ENCODE data around the gene ZNF888.

ZNF888 gene

GRCh38 chr19:52961981-52962380 lies 38.8 kb upstream of the ZNF888 start:
- no peak for TF ChIP-seq CTCF (IDR thresholded peaks at IDR 0.05)
- peak overlapping the region; percentile 57 for H3K4me2 ChIP-seq (ENCODE audit: low read length)

GRCh38 chr19:52959613-52960295 lies 36.5 kb upstream of the ZNF888 start:
- Histone ChIP-seq H3K4me2 (ENCODE audit: low read length) (no peak overlapping the region), H3K27me3 (ENCODE audit: control insufficient read depth, insufficient read depth, low read length) (no peaks in the 10 kb centered on the region), H3K9me3 (ENCODE audit: control insufficient read depth, low read length) (no peaks in the 10 kb centered on the region), H3K4me3 (ENCODE audit: low read depth, low read length) (no peak overlapping the region), H3K4me1 (no peaks in the 10 kb centered on the region), H3K9ac (no peak overlapping the region), H2AFZ (no peak overlapping the region), H3K27ac (no peak overlapping the region), H3K36me3 (ENCODE audit: control insufficient read depth, insufficient read depth, low read length) (no peaks in the 10 kb centered on the region), H3K79me2 (no peaks in the 10 kb centered on the region)
- no peak for TF ChIP-seq CTCF (IDR thresholded peaks at IDR 0.05)

More at GRCh38 chr19:52961981-52962380, 38.8 kb upstream of the ZNF888 start:
- H3K4me3 ChIP-seq (ENCODE audit: low read depth, low read length) = peak overlapping the region; percentile 81
- no peaks in the 10 kb centered on the region for H3K9me3 ChIP-seq (ENCODE audit: control insufficient read depth, low read length)
- peak overlapping the region; percentile 71 for H3K27ac ChIP-seq
- peak overlapping the region; percentile 76 for H2AFZ ChIP-seq
- H3K9ac ChIP-seq = no peak overlapping the region
- no peaks in the 10 kb centered on the region for H3K36me3 ChIP-seq (ENCODE audit: control insufficient read depth, insufficient read depth, low read length)
- no peaks in the 10 kb centered on the region for H3K79me2 ChIP-seq
- H3K27me3 ChIP-seq (ENCODE audit: control insufficient read depth, insufficient read depth, low read length) = no peaks in the 10 kb centered on the region
- H3K4me1 ChIP-seq = no peaks in the 10 kb centered on the region

- no peaks in the 10 kb centered on the region for H3K79me2 ChIP-seq
- no peak overlapping the region for H3K27ac ChIP-seq
- H3K36me3 ChIP-seq (ENCODE audit: control insufficient read depth, insufficient read depth, low read length) = no peaks in the 10 kb centered on the region
- H2AFZ ChIP-seq = no peak overlapping the region
- no peaks in the 10 kb centered on the region for H3K9me3 ChIP-seq (ENCODE audit: control insufficient read depth, low read length)
- no peaks in the 10 kb centered on the region for H3K27me3 ChIP-seq (ENCODE audit: control insufficient read depth, insufficient read depth, low read length)
- H3K4me1 ChIP-seq = no peaks in the 10 kb centered on the region
- H3K9ac ChIP-seq = no peak overlapping the region
- H3K4me2 ChIP-seq (ENCODE audit: low read length) = no peak overlapping the region
- no peak overlapping the region for H3K4me3 ChIP-seq (ENCODE audit: low read depth, low read length)
- TF ChIP-seq CTCF (IDR thresholded peaks at IDR 0.05) = no peak
Measured at GRCh38 chr19:52957591-52957990, 34.4 kb upstream of the ZNF888 start.

GRCh38 chr19:52956917-52957316 lies 33.7 kb upstream of the ZNF888 start:
- TF ChIP-seq CTCF (IDR thresholded peaks at IDR 0.05) = no peak
- H3K9me3 ChIP-seq (ENCODE audit: control insufficient read depth, low read length) = no peaks in the 10 kb centered on the region
- no peaks in the 10 kb centered on the region for H3K27me3 ChIP-seq (ENCODE audit: control insufficient read depth, insufficient read depth, low read length)
- H3K9ac ChIP-seq = no peak overlapping the region
- no peak overlapping the region for H2AFZ ChIP-seq
- no peaks in the 10 kb centered on the region for H3K36me3 ChIP-seq (ENCODE audit: control insufficient read depth, insufficient read depth, low read length)
- no peak overlapping the region for H3K4me3 ChIP-seq (ENCODE audit: low read depth, low read length)
- H3K79me2 ChIP-seq = no peaks in the 10 kb centered on the region
- H3K4me1 ChIP-seq = no peaks in the 10 kb centered on the region
- no peak overlapping the region for H3K4me2 ChIP-seq (ENCODE audit: low read length)
- H3K27ac ChIP-seq = no peak overlapping the region

GRCh38 chr19:52949422-52949821 lies 26.2 kb upstream of the ZNF888 start:
- Histone ChIP-seq H3K27ac (no peak overlapping the region), H2AFZ (no peak overlapping the region), H3K4me1 (no peaks in the 10 kb centered on the region), H3K36me3 (ENCODE audit: control insufficient read depth, insufficient read depth, low read length) (peaks cover 5% of the 10 kb centered on the region), H3K9me3 (ENCODE audit: control insufficient read depth, low read length) (no peaks in the 10 kb centered on the region), H3K79me2 (no peaks in the 10 kb centered on the region), H3K9ac (no peak overlapping the region), H3K27me3 (ENCODE audit: control insufficient read depth, insufficient read depth, low read length) (no peaks in the 10 kb centered on the region), H3K4me3 (ENCODE audit: low read depth, low read length) (no peak overlapping the region), H3K4me2 (ENCODE audit: low read length) (no peak overlapping the region)
- no peak for TF ChIP-seq CTCF (IDR thresholded peaks at IDR 0.05)

Data from parathyroid adenoma (tissue), 2 donors.